Activated CD4-positive, alpha-beta T cell treated with anti-CD3 and anti-CD28 coated beads, Interleukin-2, amount 50 U/mL, for 1 hour (primary cell): Measurements from ENCODE around the gene HOXD13.
A peak's percentile ranks its signal among the peaks of the same experiment; 100 is the strongest.

ENCODE experiments used
- DNase-seq: peaks from one replicate; pipeline ENCODE4 v3.0.0-alpha.2; 2020

HOXD13 gene

GRCh38 chr2:176121190-176122051 is 28.9 kb downstream of the HOXD13 start:
- DNase-seq = no peak

GRCh38 chr2:176122052-176122682 is 29.6 kb downstream of the HOXD13 start:
- no peak for DNase-seq

GRCh38 chr2:176122683-176123410 is 30.3 kb downstream of the HOXD13 start, which contains the start of gene HOXD9:
TSS of gene HOXD9 (plus strand) at chr2:176122719. CDS start at chr2:176122769, 50 bp downstream.
- no peak for DNase-seq

GRCh38 chr2:176123411-176124109 is 31.0 kb downstream of the HOXD13 start:
- no peak for DNase-seq

DNA sequence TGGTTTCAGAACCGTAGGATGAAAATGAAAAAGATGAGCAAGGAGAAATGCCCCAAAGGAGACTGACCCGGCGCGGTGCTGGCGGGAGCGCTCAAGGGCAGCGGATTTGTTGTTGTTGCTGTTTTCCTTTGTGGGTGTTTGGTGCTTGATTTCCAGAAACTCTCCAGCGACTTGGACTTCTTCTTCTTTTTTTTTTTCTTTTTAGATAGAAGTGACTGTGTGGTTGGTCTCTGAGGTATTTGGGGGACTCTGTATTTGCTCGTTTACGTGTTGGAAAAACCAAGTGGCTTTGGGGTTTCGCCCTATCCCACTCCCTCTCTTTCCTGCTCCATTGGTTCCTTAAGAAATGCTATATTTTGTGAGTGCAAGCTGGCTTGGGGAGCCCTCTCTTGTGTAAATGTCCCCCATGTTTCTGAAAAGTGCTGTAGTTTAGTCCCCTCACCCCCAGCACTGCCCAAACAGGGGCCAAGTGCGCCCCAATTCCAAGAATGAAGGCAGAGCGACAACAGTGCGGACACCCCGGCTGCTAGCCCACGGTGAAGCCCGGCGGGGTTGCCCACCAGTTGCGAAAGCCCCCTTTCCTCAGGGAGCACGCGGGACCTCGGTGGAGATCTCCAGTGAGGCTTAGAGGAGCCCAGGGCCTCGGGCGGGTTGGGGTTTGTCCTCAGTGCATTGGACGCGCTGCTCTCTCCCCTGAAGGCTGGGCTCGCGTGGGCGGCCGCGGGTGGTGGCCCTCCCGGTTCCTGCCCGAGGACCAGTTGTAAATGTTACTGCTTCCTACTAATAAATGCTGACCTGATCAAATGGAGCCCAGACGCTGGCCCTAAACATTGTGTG is 31.8 kb downstream of the HOXD13 start:
- no peak for DNase-seq

- DNase-seq = no peak
Observed at GRCh38 chr2:176124947-176125771, 32.6 kb downstream of the HOXD13 start.

DNA sequence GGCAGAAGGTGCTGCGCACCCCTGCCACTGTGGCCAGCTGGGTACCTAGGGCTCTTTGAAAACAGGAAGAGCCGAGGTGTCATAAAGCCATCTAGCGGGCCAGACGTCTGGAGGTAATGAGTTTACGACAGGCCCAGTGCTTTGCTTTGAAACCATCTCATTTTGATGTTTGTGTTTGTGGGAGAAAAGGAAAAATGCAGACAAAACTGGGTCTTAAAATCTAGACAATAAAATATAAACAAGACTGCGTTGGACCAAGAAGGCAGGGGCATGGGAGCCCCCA is 33.2 kb downstream of the HOXD13 start:
- DNase-seq = no peak

DNA sequence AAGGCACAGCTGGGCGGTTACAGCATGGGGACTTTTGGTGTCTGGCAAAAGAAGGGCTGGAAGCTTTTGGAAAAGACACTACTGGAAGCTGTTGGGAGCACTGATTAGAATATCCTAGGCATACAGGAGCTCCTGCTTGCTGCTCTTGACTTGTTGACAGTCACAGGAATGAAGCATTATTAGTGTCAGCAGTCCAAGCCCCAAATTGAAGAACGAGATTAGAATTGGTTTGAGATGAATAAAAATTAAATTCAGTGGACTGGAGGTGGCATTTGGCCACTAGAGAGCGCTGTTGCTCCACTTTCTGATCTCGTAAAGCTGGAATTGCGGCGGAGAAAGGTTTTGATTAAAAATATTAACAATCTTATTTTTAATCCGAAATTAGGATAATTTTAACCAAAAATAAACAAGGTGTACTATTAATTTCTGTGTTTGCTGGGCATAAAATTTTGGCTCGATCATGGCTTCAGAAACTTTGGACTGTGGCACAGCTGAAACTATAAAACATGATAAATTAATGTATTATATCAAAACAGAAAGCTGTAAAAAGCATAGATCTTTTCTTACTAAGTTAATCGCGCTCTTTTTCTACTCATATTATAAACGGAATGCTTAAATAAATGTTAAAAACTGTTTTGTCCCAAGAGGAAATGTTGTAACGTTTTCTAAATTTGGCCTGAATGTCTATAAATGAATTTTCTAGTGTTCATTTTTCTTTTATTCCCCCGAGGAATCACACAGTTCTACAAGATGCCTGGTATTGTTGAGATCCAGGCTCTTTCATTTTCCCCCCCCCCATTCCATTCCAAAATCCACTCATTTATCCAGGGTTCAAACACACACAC is 34.6 kb downstream of the HOXD13 start:
- DNase-seq = peak; percentile 72

DNA sequence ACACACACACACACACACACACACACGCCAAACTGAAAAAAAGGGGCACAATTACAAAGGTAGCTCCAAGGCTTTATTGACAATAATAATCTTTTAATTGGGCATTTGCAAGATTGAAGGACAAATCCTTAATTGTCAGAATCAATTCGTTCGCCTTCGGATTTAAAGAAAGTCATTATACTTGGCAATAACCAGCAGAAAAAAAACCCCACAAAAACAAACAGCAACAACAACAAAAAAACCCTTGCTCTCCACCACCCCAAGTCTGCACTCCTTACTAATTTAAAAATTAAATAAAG is 35.2 kb downstream of the HOXD13 start:
- DNase-seq = no peak

- no peak for DNase-seq
Observed at GRCh38 chr2:176128172-176128981, 35.9 kb downstream of the HOXD13 start.

GRCh38 chr2:176128982-176129796 is 36.7 kb downstream of the HOXD13 start, which contains the start of gene HOXD8:
TSS of gene HOXD8 (plus strand) at chr2:176129705. CDS start at chr2:176130367, 662 bp downstream.
- DNase-seq = no peak

- DNase-seq = no peak
Observed at GRCh38 chr2:176129813-176130146, 37.3 kb downstream of the HOXD13 start.

DNA sequence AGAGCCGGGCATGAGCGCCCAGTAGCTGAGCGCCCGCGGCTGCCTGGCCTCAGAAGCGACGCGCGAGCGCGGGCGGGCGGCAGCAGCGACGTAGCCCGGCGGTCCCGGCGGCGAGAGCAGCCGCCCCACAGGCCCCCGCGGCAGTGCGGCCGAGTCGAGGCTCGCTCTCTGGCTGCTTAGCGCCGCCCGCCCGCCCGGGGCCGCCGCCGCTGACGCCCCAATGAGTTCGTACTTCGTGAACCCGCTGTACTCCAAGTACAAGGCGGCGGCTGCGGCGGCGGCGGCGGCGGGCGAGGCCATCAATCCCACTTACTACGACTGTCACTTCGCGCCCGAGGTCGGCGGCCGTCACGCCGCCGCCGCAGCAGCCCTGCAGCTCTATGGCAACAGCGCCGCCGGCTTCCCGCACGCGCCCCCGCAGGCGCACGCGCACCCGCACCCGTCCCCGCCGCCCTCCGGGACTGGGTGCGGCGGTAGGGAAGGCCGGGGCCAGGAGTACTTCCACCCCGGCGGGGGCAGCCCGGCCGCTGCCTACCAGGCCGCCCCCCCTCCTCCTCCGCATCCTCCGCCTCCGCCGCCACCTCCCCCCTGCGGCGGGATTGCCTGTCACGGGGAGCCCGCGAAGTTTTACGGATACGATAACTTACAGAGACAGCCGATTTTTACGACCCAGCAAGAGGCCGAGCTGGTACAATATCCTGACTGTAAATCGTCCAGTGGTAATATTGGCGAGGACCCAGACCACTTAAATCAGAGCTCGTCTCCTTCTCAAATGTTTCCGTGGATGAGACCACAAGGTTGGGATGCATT is 37.8 kb downstream of the HOXD13 start:
- no peak for DNase-seq

- no peak for DNase-seq
Observed at GRCh38 chr2:176130957-176131847, 38.7 kb downstream of the HOXD13 start.

DNA sequence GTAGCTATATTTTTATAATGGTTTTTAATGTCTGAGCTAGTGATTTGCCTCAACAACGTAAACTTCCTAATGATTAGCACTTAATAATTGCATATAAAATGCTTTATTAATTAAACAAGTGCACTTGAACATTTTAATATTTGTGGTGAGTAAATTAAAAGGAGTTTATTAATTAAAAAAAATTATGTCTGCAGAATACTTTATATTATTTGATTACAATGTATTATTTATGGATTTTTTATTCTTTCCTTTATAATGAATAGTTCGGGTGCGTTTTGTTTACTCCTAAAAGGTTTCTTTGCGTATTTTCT is 39.3 kb downstream of the HOXD13 start:
- DNase-seq = no peak

DNA sequence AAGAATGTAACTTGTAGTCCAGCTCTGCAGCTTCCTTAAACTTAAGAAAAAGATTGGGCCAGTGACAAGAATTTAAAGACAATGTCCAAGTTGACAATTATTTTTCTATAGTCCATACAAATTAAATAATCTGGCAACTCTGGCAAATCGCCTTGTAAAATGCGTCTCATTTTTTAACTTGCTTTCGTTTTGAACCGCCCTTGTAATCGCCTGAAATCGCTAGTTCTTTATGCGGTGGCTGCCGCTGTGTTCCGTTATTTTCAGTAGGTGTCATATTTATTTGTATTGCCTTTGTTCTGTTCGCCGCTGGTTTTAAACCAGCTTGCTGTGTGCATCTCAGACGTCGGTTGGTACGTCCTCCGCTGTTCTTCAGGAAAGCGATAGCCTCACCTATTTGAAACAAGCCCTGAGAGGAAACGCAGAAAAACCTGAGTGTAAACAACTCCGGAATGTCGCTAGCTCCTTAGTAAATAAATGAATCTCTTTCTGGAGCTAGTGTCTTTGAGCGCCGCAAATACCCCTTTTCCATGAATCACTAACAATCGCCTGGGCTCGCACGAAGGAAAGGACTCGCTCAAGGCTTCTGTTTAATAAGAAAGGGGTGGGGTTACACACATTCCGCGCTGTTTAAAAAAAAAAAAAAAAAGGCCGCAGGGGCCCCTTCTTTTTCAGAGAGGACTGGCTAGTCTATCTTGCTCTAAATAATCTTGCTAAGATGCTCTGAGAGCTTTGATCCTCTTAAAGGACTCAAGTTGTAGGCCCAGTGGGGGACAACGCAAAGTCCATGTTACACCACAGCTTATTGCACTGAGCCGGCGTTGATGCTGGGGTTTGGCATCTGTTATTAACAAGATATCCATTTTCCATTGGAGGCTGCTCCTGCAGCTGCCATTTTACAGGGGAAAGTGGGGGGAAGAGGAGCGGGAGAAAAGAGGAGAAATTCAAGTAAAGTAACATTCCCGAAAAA is 40.0 kb downstream of the HOXD13 start:
- no peak for DNase-seq
